Loucy (cell line): ENCODE results near the gene SLC26A2.

Experiments
- EZH2phosphoT487 ChIP-seq: fragments of 200-600 bp; IDR thresholded peaks from 2 replicates; pipeline ENCODE4 v1.6.1; 2018; ENCODE audit warnings: antibody characterized with exemption, mild to moderate bottlenecking, moderate library complexity, borderline replicate concordance
- TF ChIP-seq, protein P1 (sequence below): fragments of 200-600 bp; sonication (generic); conservative IDR thresholded peaks from 2 replicates; pipeline ENCODE4 v1.5.1; 2014; ENCODE audit warnings: mild to moderate bottlenecking, antibody characterized with exemption, low read length

DNA sequence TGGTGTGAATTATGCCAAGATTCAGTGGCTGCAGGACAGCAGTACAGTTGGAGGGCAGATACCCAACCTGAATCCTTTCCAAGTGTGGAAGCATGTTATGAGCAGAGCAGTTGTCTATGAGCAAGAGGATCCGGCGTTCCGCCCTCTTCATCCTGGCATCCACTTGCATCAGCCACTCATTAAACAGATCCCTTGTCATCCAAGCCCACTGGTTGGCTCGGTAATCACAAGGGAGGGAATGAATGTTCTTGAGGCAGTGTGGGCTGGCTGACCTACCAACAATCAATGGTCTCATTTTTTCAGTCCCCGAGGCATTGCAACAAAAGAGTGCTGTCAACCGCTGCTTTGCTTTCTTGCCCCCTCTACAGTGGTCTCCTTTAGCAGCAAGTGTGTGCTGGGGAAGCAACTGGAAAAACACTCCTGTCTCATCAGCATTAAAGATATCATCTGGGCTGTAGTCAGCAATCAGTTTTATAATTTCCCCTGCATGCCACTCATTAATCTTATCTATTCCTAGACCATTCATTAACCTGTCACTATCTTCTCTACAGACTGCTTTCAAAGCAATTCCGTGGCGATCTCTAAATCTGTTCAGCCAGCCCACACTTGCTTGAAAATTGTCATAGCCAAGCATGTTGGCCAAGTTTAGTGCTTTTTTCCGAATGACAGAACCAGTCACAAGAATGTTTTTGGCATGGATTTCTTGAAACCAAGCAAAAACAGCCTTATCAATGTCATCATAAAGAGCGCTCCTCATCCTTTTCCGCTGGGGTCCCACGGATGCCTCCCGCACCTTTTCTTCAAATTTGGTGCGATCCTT, 35.0 kb downstream of the SLC26A2 start:
- TF ChIP-seq, protein P1, sequence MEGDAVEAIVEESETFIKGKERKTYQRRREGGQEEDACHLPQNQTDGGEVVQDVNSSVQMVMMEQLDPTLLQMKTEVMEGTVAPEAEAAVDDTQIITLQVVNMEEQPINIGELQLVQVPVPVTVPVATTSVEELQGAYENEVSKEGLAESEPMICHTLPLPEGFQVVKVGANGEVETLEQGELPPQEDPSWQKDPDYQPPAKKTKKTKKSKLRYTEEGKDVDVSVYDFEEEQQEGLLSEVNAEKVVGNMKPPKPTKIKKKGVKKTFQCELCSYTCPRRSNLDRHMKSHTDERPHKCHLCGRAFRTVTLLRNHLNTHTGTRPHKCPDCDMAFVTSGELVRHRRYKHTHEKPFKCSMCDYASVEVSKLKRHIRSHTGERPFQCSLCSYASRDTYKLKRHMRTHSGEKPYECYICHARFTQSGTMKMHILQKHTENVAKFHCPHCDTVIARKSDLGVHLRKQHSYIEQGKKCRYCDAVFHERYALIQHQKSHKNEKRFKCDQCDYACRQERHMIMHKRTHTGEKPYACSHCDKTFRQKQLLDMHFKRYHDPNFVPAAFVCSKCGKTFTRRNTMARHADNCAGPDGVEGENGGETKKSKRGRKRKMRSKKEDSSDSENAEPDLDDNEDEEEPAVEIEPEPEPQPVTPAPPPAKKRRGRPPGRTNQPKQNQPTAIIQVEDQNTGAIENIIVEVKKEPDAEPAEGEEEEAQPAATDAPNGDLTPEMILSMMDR, result no peak
- TF ChIP-seq EZH2phosphoT487, result no peak
